NCI-H510A (cell line): ENCODE data around the gene ORC4.
A peak's percentile ranks its signal among the peaks of the same experiment; 100 is the strongest.

Experiments
- DNase-seq: peaks from one replicate; lab custom pipeline; 2025; lab: John Stamatoyannopoulos, UW

ORC4 gene

GRCh38 chr2:148020111-148021058 lies at the start of gene ORC4:
TSS of gene ORC4 (minus strand) at chr2:148020737. CDS start at chr2:147975958, 44,779 bp downstream.
- DNase-seq, result peak; percentile 98

- DNase-seq, result no peak
Measured at GRCh38 chr2:148067801-148068200, 47.3 kb upstream of the ORC4 start.

- DNase-seq, result no peak
Measured at GRCh38 chr2:148065936-148066335, 45.4 kb upstream of the ORC4 start.

- no peak for DNase-seq
Measured at GRCh38 chr2:148063633-148064032, 43.1 kb upstream of the ORC4 start.

- no peak for DNase-seq
Measured at GRCh38 chr2:148058641-148059040, 38.1 kb upstream of the ORC4 start.

- no peak for DNase-seq
Measured at GRCh38 chr2:148052687-148053086, 32.1 kb upstream of the ORC4 start.

- DNase-seq, result no peak
Measured at GRCh38 chr2:148049284-148049683, 28.7 kb upstream of the ORC4 start.

GRCh38 chr2:148048475-148049221 lies 28.1 kb upstream of the ORC4 start:
- no peak for DNase-seq

- no peak for DNase-seq
Measured at GRCh38 chr2:148046802-148047201, 26.3 kb upstream of the ORC4 start.

- no peak for DNase-seq
Measured at GRCh38 chr2:148044322-148044721, 23.8 kb upstream of the ORC4 start.

GRCh38 chr2:148042219-148042618 lies 21.7 kb upstream of the ORC4 start:
- DNase-seq, result no peak

- DNase-seq, result no peak
Measured at GRCh38 chr2:148039783-148040182, 19.2 kb upstream of the ORC4 start.

- DNase-seq, result no peak
Measured at GRCh38 chr2:148032215-148032614, 11.7 kb upstream of the ORC4 start.

- no peak for DNase-seq
Measured at GRCh38 chr2:148031152-148031551, 10.6 kb upstream of the ORC4 start.

GRCh38 chr2:148028781-148029180 lies 8.2 kb upstream of the ORC4 start:
- no peak for DNase-seq

- DNase-seq, result no peak
Measured at GRCh38 chr2:148027822-148028221, 7.3 kb upstream of the ORC4 start.

GRCh38 chr2:148026573-148026972 lies 6.0 kb upstream of the ORC4 start:
- DNase-seq, result no peak

GRCh38 chr2:148023861-148024260 lies 3.3 kb upstream of the ORC4 start:
- no peak for DNase-seq

GRCh38 chr2:148022882-148023281 lies 2.3 kb upstream of the ORC4 start:
- DNase-seq, result no peak

- DNase-seq, result no peak
Measured at GRCh38 chr2:148022351-148022750, 1.8 kb upstream of the ORC4 start.

- no peak for DNase-seq
Measured at GRCh38 chr2:148021886-148022285, 1.3 kb upstream of the ORC4 start.

GRCh38 chr2:148021059-148021861 lies 723 bp upstream of the ORC4 start, which contains the start of gene MBD5:
TSS of gene MBD5 (plus strand) at chr2:148021091.
- peak; percentile 2 for DNase-seq
